ENCODE measurements around the gene SYDE1. TPM values are rescaled to one million over a fixed set of nuclear protein-coding genes. Genes with fewer than 3 reads are reported as not detected.
"Not testable (repeated sequence)": the region's sequence is repeated elsewhere in the genome, so short reads cannot be mapped to it uniquely, and the experiment has no call there.

The SYDE1 gene
- total and polyA plus RNA-seq, 4 donors: 0.72 to 4.2 (median 3.7) TPM

GRCh38 chr19:15075806-15076205 lies 31.4 kb upstream of the SYDE1 start:
- Histone ChIP-seq H3K27ac (ENCODE audit: low read depth in 1 of 2, low read length in 2 of 2) (no peak overlapping the region), H3K9me3 (ENCODE audit: control insufficient read depth in 4 of 4, low read length in 3 of 4) (no peaks in the 10 kb centered on the region), H3K4me3 (ENCODE audit: low read depth in 1 of 3, low read length in 3 of 3) (no peak overlapping the region), H3K9ac (ENCODE audit: low read depth in 1 of 2, low read length in 2 of 2) (no peak overlapping the region), H3K27me3 (ENCODE audit: control insufficient read depth in 4 of 4, insufficient read depth in 4 of 4, low read length in 3 of 4) (peaks cover 0 to 3% (median 0%) of the 10 kb centered on the region in 4 donors), H3K36me3 (ENCODE audit: control insufficient read depth in 4 of 4, insufficient read depth in 3 of 4, low read depth in 1 of 4, low read length in 3 of 4) (no peaks in the 10 kb centered on the region), H3K4me1 (ENCODE audit: control insufficient read depth in 4 of 4, insufficient read depth in 4 of 4, low read length in 3 of 4) (no peaks in the 10 kb centered on the region)
- TF ChIP-seq HNF4A (conservative IDR thresholded peaks at IDR 0.05): no peak
- no peak for TF ChIP-seq CTCF (IDR thresholded peaks at IDR 0.05; ENCODE audit: low read depth, low read length, missing input control)
- TF ChIP-seq YY1 (IDR thresholded peaks at IDR 0.05): no peak
- TF ChIP-seq FOXA2 (IDR thresholded peaks at IDR 0.05): no peak
- no peak for TF ChIP-seq HNF4G (IDR thresholded peaks at IDR 0.05)
- no peak for TF ChIP-seq SP1 (IDR thresholded peaks at IDR 0.05)
- TF ChIP-seq TAF1 (conservative IDR thresholded peaks at IDR 0.05): no peak
- no peak for TF ChIP-seq RAD21 (IDR thresholded peaks at IDR 0.05)
- TF ChIP-seq MAX (IDR thresholded peaks at IDR 0.05): no peak
- no peak for TF ChIP-seq JUND (IDR thresholded peaks at IDR 0.05)
- no peak for TF ChIP-seq FOXA1 (IDR thresholded peaks at IDR 0.05)
- TF ChIP-seq NR2F2 (IDR thresholded peaks at IDR 0.05): no peak
- no peak for TF ChIP-seq EGR1 (IDR thresholded peaks at IDR 0.05; ENCODE audit: low read depth in 2 of 2)
- no peak for DNase-seq (ENCODE audit: low spot score)
- 76% methylated on average over 4 of the region's 4 CpGs for WGBS

- not testable (repeated sequence) for H3K9me3 ChIP-seq (ENCODE audit: control insufficient read depth in 4 of 4, low read length in 3 of 4); DNase-seq (ENCODE audit: low spot score); H3K27ac ChIP-seq (ENCODE audit: low read depth in 1 of 2, low read length in 2 of 2); H3K4me3 ChIP-seq (ENCODE audit: low read depth in 1 of 3, low read length in 3 of 3); H3K36me3 ChIP-seq (ENCODE audit: control insufficient read depth in 4 of 4, insufficient read depth in 3 of 4, low read depth in 1 of 4, low read length in 3 of 4); H3K27me3 ChIP-seq (ENCODE audit: control insufficient read depth in 4 of 4, insufficient read depth in 4 of 4, low read length in 3 of 4); H3K4me1 ChIP-seq (ENCODE audit: control insufficient read depth in 4 of 4, insufficient read depth in 4 of 4, low read length in 3 of 4); H3K9ac ChIP-seq (ENCODE audit: low read depth in 1 of 2, low read length in 2 of 2)
- 56% methylated on average over 4 of the region's 4 CpGs for WGBS
- peak; percentile 80 for TF ChIP-seq REST (IDR thresholded peaks at IDR 0.05)
These were observed 27.2 kb upstream of the SYDE1 start for GRCh38 chr19:15080002-15080401.

- no peak within 1 kb of the TSS for H3K4me3 ChIP-seq (ENCODE audit: low read depth in 1 of 3, low read length in 3 of 3)
- no peak within 1 kb of the TSS for H3K9ac ChIP-seq (ENCODE audit: low read depth in 1 of 2, low read length in 2 of 2)
- no peak for DNase-seq (ENCODE audit: low spot score)
- no peaks in the 10 kb centered on the region for H3K9me3 ChIP-seq (ENCODE audit: control insufficient read depth in 4 of 4, low read length in 3 of 4)
- no peaks in the 10 kb centered on the region for H3K4me1 ChIP-seq (ENCODE audit: control insufficient read depth in 4 of 4, insufficient read depth in 4 of 4, low read length in 3 of 4)
- no peaks in the 10 kb centered on the region for H3K36me3 ChIP-seq (ENCODE audit: control insufficient read depth in 4 of 4, insufficient read depth in 3 of 4, low read depth in 1 of 4, low read length in 3 of 4)
- H3K27me3 ChIP-seq (ENCODE audit: control insufficient read depth in 4 of 4, insufficient read depth in 4 of 4, low read length in 3 of 4): peaks cover 0 to 6% (median 1%) of the 10 kb centered on the region in 4 donors
- no peak within 1 kb of the TSS for H3K27ac ChIP-seq (ENCODE audit: low read depth in 1 of 2, low read length in 2 of 2)
- 56% methylated on average over 6 of the region's 6 CpGs for WGBS
- TF ChIP-seq JUND (IDR thresholded peaks at IDR 0.05): no peak
- no peak for TF ChIP-seq FOXA1 (IDR thresholded peaks at IDR 0.05)
- TF ChIP-seq GABPA (IDR thresholded peaks at IDR 0.05 in 1 of 2, conservative IDR thresholded peaks at IDR 0.05 in 1 of 2): no peak
- no peak for TF ChIP-seq EGR1 (IDR thresholded peaks at IDR 0.05; ENCODE audit: low read depth in 2 of 2)
- TF ChIP-seq REST (IDR thresholded peaks at IDR 0.05): no peak
- TF ChIP-seq ZBTB33 (IDR thresholded peaks at IDR 0.05): no peak
- no peak for TF ChIP-seq SP1 (IDR thresholded peaks at IDR 0.05)
- no peak for TF ChIP-seq HNF4G (IDR thresholded peaks at IDR 0.05)
- TF ChIP-seq NR2F2 (IDR thresholded peaks at IDR 0.05): no peak
- TF ChIP-seq RXRA (IDR thresholded peaks at IDR 0.05): no peak
- no peak for TF ChIP-seq FOXA2 (IDR thresholded peaks at IDR 0.05)
These were observed 25.3 kb upstream of the SYDE1 start, which contains the start of gene OR1I1 for GRCh38 chr19:15081911-15082310. TSS of gene OR1I1 (plus strand) at chr19:15082211. CDS start at chr19:15087066, 4,855 bp downstream.
